ENCODE measurements around the gene HSFX4. TPM values are rescaled to one million over a fixed set of nuclear protein-coding genes. Genes with fewer than 3 reads are reported as not detected.

The HSFX4 gene
- total RNA-seq, 1 donor from 2014 or later, result not detected

GRCh38 chrX:149962859-149963757 lies 33.7 kb downstream of the HSFX4 start:
- Mint-ChIP-seq H3K4me1 (ENCODE audit: low read depth, unreplicated experiment) (no peaks in the 10 kb centered on the region), H3K36me3 (ENCODE audit: unreplicated experiment) (no peaks in the 10 kb centered on the region), H3K27ac (ENCODE audit: unreplicated experiment) (peak overlapping the region; percentile 28), H3K4me3 (ENCODE audit: unreplicated experiment) (no peak overlapping the region), H3K9me3 (ENCODE audit: unreplicated experiment) (no peaks in the 10 kb centered on the region), H3K27me3 (ENCODE audit: unreplicated experiment) (peaks cover 1% of the 10 kb centered on the region)
- DNase-seq, result peak; percentile 42
- peak; percentile 60 for TF ChIP-seq CTCF (IDR thresholded peaks at IDR 0.05; ENCODE audit: partially characterized antibody, unreplicated experiment)

DNA sequence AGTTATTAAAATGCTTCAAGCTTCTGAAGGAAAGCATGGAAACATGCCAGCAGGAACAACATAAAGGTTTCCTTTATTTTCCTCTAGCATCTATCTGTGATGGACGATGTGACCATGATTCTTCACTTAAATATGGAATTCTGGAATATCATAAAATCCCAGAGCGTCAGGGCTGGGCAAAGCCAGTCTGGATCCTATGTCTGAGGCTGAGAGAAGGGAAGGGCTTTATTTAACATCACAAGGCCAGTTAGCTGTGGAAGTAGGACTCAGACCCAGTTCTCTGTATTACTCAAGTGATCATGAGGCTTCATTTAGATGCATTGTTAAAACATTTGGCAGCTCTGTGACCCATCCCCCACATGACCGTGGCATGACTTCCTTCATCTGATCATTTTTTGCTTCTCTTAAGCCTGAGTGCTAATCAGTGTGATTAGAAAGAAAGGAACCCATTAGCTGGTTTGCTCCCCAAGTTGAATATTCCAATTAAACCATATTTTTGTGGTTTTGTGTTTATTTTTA lies 49.8 kb downstream of the HSFX4 start:
- no peaks in the 10 kb centered on the region for H3K9me3 Mint-ChIP-seq (ENCODE audit: unreplicated experiment)
- no peak overlapping the region for H3K27ac Mint-ChIP-seq (ENCODE audit: unreplicated experiment)
- no peak for DNase-seq
- no peaks in the 10 kb centered on the region for H3K36me3 Mint-ChIP-seq (ENCODE audit: unreplicated experiment)
- no peaks in the 10 kb centered on the region for H3K27me3 Mint-ChIP-seq (ENCODE audit: unreplicated experiment)
- no peak overlapping the region for H3K4me3 Mint-ChIP-seq (ENCODE audit: unreplicated experiment)
- peaks cover 9% of the 10 kb centered on the region for H3K4me1 Mint-ChIP-seq (ENCODE audit: low read depth, unreplicated experiment)
- TF ChIP-seq CTCF (IDR thresholded peaks at IDR 0.05; ENCODE audit: partially characterized antibody, unreplicated experiment), result no peak

Other genes with a start within 250 kb of the HSFX4 start
- not detected for gene MAGEA11, start 217.5 kb upstream of the HSFX4 start, total RNA-seq (ENCODE audit: unreplicated experiment)
- gene HSFX1, start 155.5 kb upstream of the HSFX4 start, total RNA-seq (ENCODE audit: unreplicated experiment), result 1.8 TPM
- not detected for gene MAGEA9, start 147.6 kb upstream of the HSFX4 start, total RNA-seq (ENCODE audit: unreplicated experiment)
- not detected for gene MAGEA8, start 48.4 kb upstream of the HSFX4 start, total RNA-seq (ENCODE audit: unreplicated experiment)
- gene EOLA2, start 8.9 kb downstream of the HSFX4 start, total RNA-seq (ENCODE audit: unreplicated experiment), result 53.0 TPM

Measured in glutamatergic neuron (in vitro differentiated cells).